HepG2 (cell line): ENCODE data around the gene ADAMTSL4. TPM values are rescaled to one million over a fixed set of nuclear protein-coding genes. Genes with fewer than 3 reads are reported as not detected.

Experiments used
- ERF ChIP-seq: IDR thresholded peaks from 2 replicates; pipeline ENCODE4 v1.6.1; 2018; ENCODE audit warnings: missing biosample characterization, missing genetic modification reagents
- HDAC1 ChIP-seq: sonication (generic); formaldehyde crosslinking; IDR thresholded peaks from 2 replicates; pipeline ENCODE4 v1.5.1; 2020; ENCODE audit warnings: mild to moderate bottlenecking, missing genetic modification reagents
- NFKB2 ChIP-seq: sonication (generic); formaldehyde crosslinking; IDR thresholded peaks from 2 replicates; pipeline ENCODE4 v1.4.0; 2020; ENCODE audit warnings: missing genetic modification reagents, borderline replicate concordance
- PCBP1 ChIP-seq: fragments of 200-400 bp; formaldehyde crosslinking; IDR thresholded peaks from 2 replicates; pipeline ENCODE4 v1.6.1; 2017; ENCODE audit warnings: mild to moderate bottlenecking, low read depth, low read length, borderline replicate concordance
- POLR2G ChIP-seq: fragments of 200-400 bp; formaldehyde crosslinking; IDR thresholded peaks from 2 replicates; pipeline ENCODE4 v1.6.1; 2018; ENCODE audit warnings: mild to moderate bottlenecking, low read depth, low read length, moderate library complexity
- SP140L ChIP-seq: sonication (generic); formaldehyde crosslinking; IDR thresholded peaks from 2 replicates; pipeline ENCODE4 v1.4.0; 2020; ENCODE audit warnings: missing genetic modification reagents, borderline replicate concordance
- ZNF747 ChIP-seq: sonication (generic); formaldehyde crosslinking; IDR thresholded peaks from 2 replicates; pipeline ENCODE4 v1.8.1; 2023; ENCODE audit warnings: missing genetic modification reagents, mild to moderate bottlenecking, borderline replicate concordance
- polyA plus RNA-seq, 8 experiments: library from polyadenylated mRNA; depleted of rRNA in 3 of 8; stranded (reverse) in 7 of 8; unstranded in 1 of 8; fragments of >200 nt; fragmentation: Illumina TruSeq in 4 of 8; extraction: Trizol in 4 of 8; gene quantifications; 2 replicates each; pipeline versions ENCODE4 v1.2.1 to v1.2.3, GENCODE V29; 2011 to 2016; ENCODE audit warnings: low read depth in 4 of 8, missing spikeins in 1 of 8, mixed read lengths in 1 of 8; ENCODE audit not compliant: insufficient read depth in 1 of 8
- total RNA-seq, 5 experiments: library from RNA; depleted of rRNA; stranded (reverse); fragments of >200 nt; fragmentation: Illumina TruSeq; extraction: Trizol; gene quantifications; 2 replicates each; pipeline ENCODE4 v1.2.3, GENCODE V29; 2016; ENCODE audit warnings: low read depth in 1 of 5
- TF ChIP-seq, protein P1 (sequence below): sonication (generic); formaldehyde crosslinking; IDR thresholded peaks from 2 replicates; pipeline ENCODE4 v1.5.1; 2020; ENCODE audit warnings: mild to moderate bottlenecking, missing genetic modification reagents, moderate library complexity
- TF ChIP-seq, protein P2 (sequence below): sonication (generic); formaldehyde crosslinking; IDR thresholded peaks from 2 replicates; pipeline ENCODE4 v1.4.0; 2020; ENCODE audit warnings: missing genetic modification reagents
- TF ChIP-seq, protein P3 (sequence below): sonication (generic); formaldehyde crosslinking; IDR thresholded peaks from 2 replicates; pipeline ENCODE4 v1.4.0; 2020; ENCODE audit warnings: missing genetic modification reagents
- TF ChIP-seq, protein P4 (sequence below): sonication (generic); formaldehyde crosslinking; IDR thresholded peaks from one replicate; pipeline ENCODE4 v1.5.1; 2020; ENCODE audit warnings: mild to moderate bottlenecking, missing genetic modification reagents; ENCODE audit errors: not compliant biosample characterization

ADAMTSL4 gene
- total and polyA plus RNA-seq, 2 of the 13 experiments (the other 11 are each of a cell fraction or from before 2014, with no cell fraction given): 3.9 to 16.4 TPM

DNA sequence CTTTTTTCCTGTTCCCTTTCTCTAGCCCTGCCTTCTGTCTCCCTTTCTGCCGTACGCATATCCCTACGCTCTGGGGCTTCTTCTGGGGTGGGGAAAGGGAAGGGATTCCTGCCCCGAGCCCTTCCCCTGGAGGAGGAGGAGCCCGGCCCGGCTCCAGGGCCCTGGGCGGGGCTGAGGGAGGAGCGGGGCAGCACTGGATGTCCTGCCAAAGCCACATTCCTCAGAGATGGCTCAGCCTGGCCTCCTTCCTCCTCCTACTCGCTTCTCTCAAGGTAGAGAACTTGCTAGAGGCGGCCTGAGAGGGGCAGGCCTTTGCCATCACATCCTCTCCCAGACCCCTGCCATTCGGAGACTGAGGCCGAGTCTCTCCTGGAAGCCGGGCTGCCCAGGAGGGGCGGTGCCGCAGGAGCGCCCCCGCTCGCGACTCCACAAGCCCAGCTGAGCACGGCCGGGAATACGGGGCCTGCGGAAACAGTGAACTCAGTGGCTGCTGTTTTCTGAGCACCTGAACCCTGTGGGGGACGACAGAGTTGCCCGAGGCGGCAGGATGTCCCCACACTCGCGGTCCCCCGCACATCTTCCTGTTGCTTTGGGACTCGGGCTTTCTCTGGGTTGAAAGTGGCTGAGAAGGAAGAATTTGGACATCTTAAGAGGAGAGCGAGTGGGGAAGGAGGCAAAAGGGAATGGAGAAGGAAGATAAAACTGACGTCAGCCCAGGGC, 12.2 kb downstream of the ADAMTSL4 start (continued):
- TF ChIP-seq ERF (0 out of 2 replicates have a peak, but pooled peaks have one; percentile 20), POLR2G (peak; percentile 77), HDAC1 (peak; percentile 26), PCBP1 (no peak), ZNF747 (CRISPR knock-in tag) (no peak), SP140L (CRISPR knock-in tag) (no peak), NFKB2 (CRISPR knock-in tag) (0 out of 2 replicates have a peak, but pooled peaks have one; percentile 40)
- TF ChIP-seq, protein P1, sequence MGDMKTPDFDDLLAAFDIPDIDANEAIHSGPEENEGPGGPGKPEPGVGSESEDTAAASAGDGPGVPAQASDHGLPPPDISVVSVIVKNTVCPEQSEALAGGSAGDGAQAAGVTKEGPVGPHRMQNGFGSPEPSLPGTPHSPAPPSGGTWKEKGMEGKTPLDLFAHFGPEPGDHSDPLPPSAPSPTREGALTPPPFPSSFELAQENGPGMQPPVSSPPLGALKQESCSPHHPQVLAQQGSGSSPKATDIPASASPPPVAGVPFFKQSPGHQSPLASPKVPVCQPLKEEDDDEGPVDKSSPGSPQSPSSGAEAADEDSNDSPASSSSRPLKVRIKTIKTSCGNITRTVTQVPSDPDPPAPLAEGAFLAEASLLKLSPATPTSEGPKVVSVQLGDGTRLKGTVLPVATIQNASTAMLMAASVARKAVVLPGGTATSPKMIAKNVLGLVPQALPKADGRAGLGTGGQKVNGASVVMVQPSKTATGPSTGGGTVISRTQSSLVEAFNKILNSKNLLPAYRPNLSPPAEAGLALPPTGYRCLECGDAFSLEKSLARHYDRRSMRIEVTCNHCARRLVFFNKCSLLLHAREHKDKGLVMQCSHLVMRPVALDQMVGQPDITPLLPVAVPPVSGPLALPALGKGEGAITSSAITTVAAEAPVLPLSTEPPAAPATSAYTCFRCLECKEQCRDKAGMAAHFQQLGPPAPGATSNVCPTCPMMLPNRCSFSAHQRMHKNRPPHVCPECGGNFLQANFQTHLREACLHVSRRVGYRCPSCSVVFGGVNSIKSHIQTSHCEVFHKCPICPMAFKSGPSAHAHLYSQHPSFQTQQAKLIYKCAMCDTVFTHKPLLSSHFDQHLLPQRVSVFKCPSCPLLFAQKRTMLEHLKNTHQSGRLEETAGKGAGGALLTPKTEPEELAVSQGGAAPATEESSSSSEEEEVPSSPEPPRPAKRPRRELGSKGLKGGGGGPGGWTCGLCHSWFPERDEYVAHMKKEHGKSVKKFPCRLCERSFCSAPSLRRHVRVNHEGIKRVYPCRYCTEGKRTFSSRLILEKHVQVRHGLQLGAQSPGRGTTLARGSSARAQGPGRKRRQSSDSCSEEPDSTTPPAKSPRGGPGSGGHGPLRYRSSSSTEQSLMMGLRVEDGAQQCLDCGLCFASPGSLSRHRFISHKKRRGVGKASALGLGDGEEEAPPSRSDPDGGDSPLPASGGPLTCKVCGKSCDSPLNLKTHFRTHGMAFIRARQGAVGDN (CRISPR knock-in tag): peak; percentile 73
- TF ChIP-seq, protein P2, sequence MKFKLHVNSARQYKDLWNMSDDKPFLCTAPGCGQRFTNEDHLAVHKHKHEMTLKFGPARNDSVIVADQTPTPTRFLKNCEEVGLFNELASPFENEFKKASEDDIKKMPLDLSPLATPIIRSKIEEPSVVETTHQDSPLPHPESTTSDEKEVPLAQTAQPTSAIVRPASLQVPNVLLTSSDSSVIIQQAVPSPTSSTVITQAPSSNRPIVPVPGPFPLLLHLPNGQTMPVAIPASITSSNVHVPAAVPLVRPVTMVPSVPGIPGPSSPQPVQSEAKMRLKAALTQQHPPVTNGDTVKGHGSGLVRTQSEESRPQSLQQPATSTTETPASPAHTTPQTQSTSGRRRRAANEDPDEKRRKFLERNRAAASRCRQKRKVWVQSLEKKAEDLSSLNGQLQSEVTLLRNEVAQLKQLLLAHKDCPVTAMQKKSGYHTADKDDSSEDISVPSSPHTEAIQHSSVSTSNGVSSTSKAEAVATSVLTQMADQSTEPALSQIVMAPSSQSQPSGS: 0 out of 2 replicates have a peak, but pooled peaks have one; percentile 3
- TF ChIP-seq, protein P3, sequence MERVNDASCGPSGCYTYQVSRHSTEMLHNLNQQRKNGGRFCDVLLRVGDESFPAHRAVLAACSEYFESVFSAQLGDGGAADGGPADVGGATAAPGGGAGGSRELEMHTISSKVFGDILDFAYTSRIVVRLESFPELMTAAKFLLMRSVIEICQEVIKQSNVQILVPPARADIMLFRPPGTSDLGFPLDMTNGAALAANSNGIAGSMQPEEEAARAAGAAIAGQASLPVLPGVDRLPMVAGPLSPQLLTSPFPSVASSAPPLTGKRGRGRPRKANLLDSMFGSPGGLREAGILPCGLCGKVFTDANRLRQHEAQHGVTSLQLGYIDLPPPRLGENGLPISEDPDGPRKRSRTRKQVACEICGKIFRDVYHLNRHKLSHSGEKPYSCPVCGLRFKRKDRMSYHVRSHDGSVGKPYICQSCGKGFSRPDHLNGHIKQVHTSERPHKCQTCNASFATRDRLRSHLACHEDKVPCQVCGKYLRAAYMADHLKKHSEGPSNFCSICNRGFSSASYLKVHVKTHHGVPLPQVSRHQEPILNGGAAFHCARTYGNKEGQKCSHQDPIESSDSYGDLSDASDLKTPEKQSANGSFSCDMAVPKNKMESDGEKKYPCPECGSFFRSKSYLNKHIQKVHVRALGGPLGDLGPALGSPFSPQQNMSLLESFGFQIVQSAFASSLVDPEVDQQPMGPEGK (CRISPR knock-in tag): peak; percentile 80
- TF ChIP-seq, protein P4, sequence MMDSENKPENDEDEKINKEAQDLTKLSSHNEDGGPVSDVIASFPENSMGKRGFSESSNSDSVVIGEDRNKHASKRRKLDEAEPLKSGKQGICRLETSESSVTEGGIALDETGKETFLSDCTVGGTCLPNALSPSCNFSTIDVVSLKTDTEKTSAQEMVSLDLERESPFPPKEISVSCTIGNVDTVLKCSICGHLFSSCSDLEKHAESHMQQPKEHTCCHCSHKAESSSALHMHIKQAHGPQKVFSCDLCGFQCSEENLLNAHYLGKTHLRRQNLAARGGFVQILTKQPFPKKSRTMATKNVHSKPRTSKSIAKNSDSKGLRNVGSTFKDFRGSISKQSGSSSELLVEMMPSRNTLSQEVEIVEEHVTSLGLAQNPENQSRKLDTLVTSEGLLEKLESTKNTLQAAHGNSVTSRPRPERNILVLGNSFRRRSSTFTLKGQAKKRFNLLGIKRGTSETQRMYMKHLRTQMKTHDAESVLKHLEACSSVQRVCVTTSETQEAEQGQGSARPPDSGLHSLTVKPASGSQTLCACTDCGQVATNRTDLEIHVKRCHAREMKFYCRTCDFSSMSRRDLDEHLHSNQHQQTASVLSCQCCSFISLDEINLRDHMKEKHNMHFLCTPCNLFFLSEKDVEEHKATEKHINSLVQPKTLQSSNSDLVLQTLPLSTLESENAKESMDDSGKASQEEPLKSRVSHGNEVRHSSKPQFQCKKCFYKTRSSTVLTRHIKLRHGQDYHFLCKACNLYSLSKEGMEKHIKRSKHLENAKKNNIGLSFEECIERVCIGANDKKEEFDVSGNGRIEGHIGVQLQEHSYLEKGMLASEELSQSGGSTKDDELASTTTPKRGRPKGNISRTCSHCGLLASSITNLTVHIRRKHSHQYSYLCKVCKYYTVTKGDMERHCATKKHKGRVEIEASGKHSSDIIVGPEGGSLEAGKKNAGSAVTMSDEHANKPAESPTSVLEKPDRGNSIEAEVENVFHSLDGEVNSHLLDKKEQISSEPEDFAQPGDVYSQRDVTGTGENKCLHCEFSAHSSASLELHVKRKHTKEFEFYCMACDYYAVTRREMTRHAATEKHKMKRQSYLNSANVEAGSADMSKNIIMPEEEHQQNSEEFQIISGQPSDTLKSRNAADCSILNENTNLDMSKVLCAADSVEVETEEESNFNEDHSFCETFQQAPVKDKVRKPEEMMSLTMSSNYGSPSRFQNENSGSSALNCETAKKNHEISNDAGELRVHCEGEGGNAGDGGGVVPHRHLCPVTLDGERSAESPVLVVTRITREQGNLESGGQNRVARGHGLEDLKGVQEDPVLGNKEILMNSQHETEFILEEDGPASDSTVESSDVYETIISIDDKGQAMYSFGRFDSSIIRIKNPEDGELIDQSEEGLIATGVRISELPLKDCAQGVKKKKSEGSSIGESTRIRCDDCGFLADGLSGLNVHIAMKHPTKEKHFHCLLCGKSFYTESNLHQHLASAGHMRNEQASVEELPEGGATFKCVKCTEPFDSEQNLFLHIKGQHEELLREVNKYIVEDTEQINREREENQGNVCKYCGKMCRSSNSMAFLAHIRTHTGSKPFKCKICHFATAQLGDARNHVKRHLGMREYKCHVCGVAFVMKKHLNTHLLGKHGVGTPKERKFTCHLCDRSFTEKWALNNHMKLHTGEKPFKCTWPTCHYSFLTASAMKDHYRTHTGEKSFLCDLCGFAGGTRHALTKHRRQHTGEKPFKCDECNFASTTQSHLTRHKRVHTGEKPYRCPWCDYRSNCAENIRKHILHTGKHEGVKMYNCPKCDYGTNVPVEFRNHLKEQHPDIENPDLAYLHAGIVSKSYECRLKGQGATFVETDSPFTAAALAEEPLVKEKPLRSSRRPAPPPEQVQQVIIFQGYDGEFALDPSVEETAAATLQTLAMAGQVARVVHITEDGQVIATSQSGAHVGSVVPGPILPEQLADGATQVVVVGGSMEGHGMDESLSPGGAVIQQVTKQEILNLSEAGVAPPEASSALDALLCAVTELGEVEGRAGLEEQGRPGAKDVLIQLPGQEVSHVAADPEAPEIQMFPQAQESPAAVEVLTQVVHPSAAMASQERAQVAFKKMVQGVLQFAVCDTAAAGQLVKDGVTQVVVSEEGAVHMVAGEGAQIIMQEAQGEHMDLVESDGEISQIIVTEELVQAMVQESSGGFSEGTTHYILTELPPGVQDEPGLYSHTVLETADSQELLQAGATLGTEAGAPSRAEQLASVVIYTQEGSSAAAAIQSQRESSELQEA: peak; percentile 28
